ENCODE measurements around the gene BMP2. TPM values are rescaled to one million over a fixed set of nuclear protein-coding genes. Genes with fewer than 3 reads are reported as not detected.

The BMP2 gene
- total and polyA plus RNA-seq, 2 experiments from 2014 or later, result 261 to 343 TPM

DNA sequence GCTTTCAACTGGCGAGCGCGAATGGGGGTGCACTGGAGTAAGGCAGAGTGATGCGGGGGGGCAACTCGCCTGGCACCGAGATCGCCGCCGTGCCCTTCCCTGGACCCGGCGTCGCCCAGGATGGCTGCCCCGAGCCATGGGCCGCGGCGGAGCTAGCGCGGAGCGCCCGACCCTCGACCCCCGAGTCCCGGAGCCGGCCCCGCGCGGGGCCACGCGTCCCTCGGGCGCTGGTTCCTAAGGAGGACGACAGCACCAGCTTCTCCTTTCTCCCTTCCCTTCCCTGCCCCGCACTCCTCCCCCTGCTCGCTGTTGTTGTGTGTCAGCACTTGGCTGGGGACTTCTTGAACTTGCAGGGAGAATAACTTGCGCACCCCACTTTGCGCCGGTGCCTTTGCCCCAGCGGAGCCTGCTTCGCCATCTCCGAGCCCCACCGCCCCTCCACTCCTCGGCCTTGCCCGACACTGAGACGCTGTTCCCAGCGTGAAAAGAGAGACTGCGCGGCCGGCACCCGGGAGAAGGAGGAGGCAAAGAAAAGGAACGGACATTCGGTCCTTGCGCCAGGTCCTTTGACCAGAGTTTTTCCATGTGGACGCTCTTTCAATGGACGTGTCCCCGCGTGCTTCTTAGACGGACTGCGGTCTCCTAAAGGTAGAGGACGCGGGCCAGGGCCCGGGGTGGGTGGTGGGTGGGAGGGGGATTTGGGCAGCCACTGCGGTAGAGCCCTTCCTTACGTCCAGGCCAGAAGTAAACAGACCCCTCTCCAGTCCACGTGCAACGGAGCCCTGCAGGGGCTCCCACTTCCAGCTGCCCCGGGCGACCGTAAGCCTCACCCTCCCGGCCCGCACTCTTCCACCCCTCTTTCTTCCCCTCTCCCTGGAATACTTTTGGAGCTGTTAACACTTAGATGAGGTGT, 998 bp downstream of the BMP2 start:
- H3K4me3 ChIP-seq, result peak overlapping the region; percentile 99
- H3K27ac ChIP-seq, result peak overlapping the region; percentile 93
- peaks cover 13% of the 10 kb centered on the region for H3K36me3 ChIP-seq
- no peak for TF ChIP-seq CTCF (IDR thresholded peaks at IDR 0.05; ENCODE audit: low read depth, low read length)
- H3K27me3 ChIP-seq, result no peaks in the 10 kb centered on the region
- DNase-seq (ENCODE audit: low read depth in 1 of 2, low spot score in 1 of 2), result peak; percentile 37 to 39
- peaks cover 31% of the 10 kb centered on the region for H3K4me1 ChIP-seq (ENCODE audit: low read depth)
- H3K9me3 ChIP-seq (ENCODE audit: low read depth), result no peaks in the 10 kb centered on the region

- H3K27ac ChIP-seq, result peak overlapping the region; percentile 93
- no peak for TF ChIP-seq CTCF (IDR thresholded peaks at IDR 0.05; ENCODE audit: low read depth, low read length)
- peak; percentile 63 to 64 for DNase-seq (ENCODE audit: low read depth in 1 of 2, low spot score in 1 of 2)
- no peaks in the 10 kb centered on the region for H3K9me3 ChIP-seq (ENCODE audit: low read depth)
- H3K27me3 ChIP-seq, result no peaks in the 10 kb centered on the region
- H3K4me3 ChIP-seq, result peak overlapping the region; percentile 99
- peaks cover 28% of the 10 kb centered on the region for H3K36me3 ChIP-seq
- peaks cover 47% of the 10 kb centered on the region for H3K4me1 ChIP-seq (ENCODE audit: low read depth)
Measured at GRCh38 chr20:6769903-6770785, 2.7 kb downstream of the BMP2 start.

DNA sequence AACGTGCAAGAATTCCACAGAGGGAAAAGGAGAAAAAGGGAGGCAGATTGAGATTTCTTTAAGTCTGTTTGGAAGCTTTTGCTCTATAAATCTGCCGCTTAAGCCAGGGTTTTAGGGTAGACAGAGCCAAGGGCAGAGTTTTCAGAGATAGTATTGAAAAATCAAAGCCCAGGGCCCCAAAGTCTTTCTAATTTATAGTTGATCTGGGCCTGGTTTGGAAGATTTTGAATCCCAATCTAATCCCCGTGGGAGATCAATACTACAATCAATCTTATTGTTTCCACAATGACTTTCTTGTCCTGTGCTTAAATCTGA, 3.3 kb downstream of the BMP2 start:
- no peak for DNase-seq (ENCODE audit: low read depth in 1 of 2, low spot score in 1 of 2)
- no peaks in the 10 kb centered on the region for H3K9me3 ChIP-seq (ENCODE audit: low read depth)
- TF ChIP-seq CTCF (IDR thresholded peaks at IDR 0.05; ENCODE audit: low read depth, low read length), result no peak
- H3K4me1 ChIP-seq (ENCODE audit: low read depth), result peaks cover 48% of the 10 kb centered on the region
- H3K4me3 ChIP-seq, result peak overlapping the region; percentile 99
- no peaks in the 10 kb centered on the region for H3K27me3 ChIP-seq
- peaks cover 34% of the 10 kb centered on the region for H3K36me3 ChIP-seq
- H3K27ac ChIP-seq, result peak overlapping the region; percentile 93

- Histone ChIP-seq H3K36me3 (peaks cover 59% of the 10 kb centered on the region), H3K27me3 (no peaks in the 10 kb centered on the region), H3K4me3 (no peak overlapping the region), H3K4me1 (ENCODE audit: low read depth) (peaks cover 26% of the 10 kb centered on the region), H3K9me3 (ENCODE audit: low read depth) (no peaks in the 10 kb centered on the region), H3K27ac (peak overlapping the region; percentile 23)
- no peak for TF ChIP-seq CTCF (IDR thresholded peaks at IDR 0.05; ENCODE audit: low read depth, low read length)
- peak in 1 of 2 donors; percentile 41 for DNase-seq (ENCODE audit: low read depth in 1 of 2, low spot score in 1 of 2)
Measured at GRCh38 chr20:6780433-6781190, 13.1 kb downstream of the BMP2 start.

- no peaks in the 10 kb centered on the region for H3K27me3 ChIP-seq
- H3K36me3 ChIP-seq, result peaks cover 30% of the 10 kb centered on the region
- peak in 1 of 2 donors; percentile 20 for DNase-seq (ENCODE audit: low read depth in 1 of 2, low spot score in 1 of 2)
- no peaks in the 10 kb centered on the region for H3K9me3 ChIP-seq (ENCODE audit: low read depth)
- no peak overlapping the region for H3K4me3 ChIP-seq
- H3K27ac ChIP-seq, result peak overlapping the region; percentile 69
- peaks cover 24% of the 10 kb centered on the region for H3K4me1 ChIP-seq (ENCODE audit: low read depth)
- TF ChIP-seq CTCF (IDR thresholded peaks at IDR 0.05; ENCODE audit: low read depth, low read length), result no peak
Measured at GRCh38 chr20:6783752-6784151, 16.3 kb downstream of the BMP2 start.
